DMS 273 (cell line): Measurements from ENCODE around the gene XRCC5.

Experiments
- DNase-seq: peaks from one replicate; lab custom pipeline; 2025; ENCODE audit not compliant: unreplicated experiment; lab: John Stamatoyannopoulos, UW

XRCC5 gene

DNA sequence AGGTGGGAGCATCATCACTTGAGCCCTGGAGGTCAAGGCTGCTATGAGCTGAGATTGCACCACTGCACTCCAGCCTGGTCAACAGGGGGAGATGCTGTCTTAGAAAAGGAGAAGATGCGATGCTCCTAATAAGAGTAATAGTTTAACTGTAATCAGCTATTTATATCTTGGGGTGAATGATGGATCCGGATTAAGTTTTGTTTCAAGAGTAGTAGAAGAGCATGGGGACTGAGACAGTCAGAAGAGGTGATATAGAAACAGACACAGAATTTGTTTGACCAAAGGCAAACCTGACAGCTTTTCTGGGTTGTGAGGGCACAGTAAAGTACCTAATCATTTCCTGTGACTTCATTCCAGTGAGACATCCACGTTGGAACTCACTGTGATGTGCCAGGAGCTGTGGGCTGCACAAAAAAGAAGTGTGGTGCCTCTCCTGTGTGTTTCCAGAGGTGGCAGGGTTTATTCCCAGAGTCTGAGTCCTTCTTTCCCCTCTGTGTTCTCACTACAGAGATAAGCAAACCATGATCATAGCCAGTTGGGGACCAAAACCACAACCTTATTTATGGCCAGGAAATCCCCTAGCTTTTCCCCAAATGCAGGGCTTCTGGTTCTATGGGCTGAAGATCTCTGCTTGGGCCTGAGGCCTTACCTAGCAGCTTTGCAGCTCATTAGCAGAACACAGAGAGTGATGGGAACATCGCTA lies 113.7 kb downstream of the XRCC5 start:
- peak; percentile 58 for DNase-seq

DNA sequence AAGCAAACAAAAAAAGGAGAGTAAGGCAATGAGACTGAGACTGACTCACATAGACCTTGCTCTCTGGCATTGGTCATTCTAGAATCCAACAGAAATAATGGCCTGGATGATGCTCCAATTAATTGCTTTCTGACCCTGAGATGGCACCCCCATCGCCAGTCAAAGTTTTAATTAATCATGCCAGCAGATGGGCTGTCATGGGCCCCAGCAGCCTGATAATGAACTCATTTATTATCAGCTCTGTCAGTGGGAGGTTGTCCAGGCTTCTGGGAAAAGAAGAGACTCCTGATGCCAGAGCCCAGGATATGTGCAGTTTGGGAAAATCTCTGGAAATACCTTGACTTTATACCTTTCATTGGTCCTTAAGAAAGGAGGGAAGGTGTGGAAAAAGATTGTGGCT lies 115.2 kb downstream of the XRCC5 start:
- DNase-seq: peak; percentile 21

DNA sequence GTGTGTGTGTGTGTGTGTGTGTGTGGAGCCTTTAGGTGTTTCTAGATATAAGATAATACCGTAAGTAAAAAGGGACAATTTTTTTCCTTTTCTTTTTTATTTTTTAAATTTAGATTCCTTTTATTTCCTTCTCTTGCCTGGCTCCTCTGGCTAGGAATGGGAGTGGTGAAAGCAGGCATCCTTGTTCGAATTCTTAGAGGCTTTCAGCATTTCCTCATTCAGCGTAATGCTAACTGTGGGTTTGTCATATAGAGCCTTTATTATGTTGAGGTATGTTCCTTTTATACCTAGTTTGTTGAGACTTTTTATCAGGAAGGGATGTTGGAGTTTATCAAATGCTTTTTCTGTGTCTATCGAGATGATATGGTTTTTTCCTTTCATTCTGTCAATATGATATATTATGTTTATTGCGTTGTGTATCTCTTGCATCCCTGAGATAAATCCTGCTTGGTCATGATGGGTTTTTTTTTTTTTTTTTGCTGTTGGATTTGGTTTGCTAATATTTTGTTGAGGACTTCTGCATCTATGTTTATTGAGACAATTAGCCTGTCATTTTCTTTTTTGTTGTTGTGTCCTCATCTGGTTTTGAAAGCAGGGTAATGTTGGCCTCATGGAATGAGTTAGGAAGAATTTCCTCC lies 120.2 kb downstream of the XRCC5 start:
- no peak for DNase-seq

GRCh38 chr2:216231867-216232266 lies 122.7 kb downstream of the XRCC5 start:
- DNase-seq: no peak

DNA sequence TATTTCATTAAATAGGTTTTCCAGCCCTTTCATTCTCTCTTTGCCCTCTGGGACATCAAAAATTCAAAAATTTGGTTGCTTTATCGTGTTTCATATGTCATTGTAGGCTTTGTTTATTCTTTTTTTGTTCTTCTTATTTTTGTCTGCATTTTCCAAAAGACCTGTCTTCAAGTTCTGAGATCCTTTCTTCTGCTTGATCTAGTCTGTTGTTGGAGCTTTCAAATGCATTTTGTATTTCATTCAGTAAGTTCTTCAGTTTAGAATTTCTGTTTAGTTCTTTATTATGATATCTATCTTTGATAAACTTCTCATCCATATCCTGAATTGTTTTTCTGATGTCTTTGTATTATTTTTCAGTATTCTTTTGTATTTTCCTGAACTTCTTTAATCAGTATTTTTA lies 123.6 kb downstream of the XRCC5 start:
- DNase-seq: no peak

- no peak for DNase-seq
These were observed 124.3 kb downstream of the XRCC5 start for GRCh38 chr2:216233281-216233995.

GRCh38 chr2:216234106-216234505 lies 125.0 kb downstream of the XRCC5 start:
- DNase-seq: no peak

GRCh38 chr2:216235462-216235861 lies 126.3 kb downstream of the XRCC5 start:
- DNase-seq: no peak

DNA sequence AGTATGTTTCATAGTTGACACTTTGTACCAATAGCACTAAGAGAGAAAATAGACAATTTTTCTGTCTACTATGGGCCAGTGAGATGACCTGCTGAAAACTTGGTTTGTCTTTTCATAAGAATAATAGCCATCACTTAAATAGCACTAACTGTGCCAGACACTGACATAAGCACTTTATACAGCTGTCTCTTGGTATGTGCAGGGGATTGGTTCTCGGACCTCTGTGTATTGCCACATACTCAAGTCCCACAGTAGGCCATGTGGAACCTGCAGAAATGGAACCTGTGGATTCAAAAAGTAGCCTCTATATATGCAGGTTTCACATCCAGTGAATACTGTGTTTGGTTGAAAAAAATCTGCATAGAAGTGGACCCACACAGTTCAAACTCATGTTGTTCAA lies 126.7 kb downstream of the XRCC5 start:
- DNase-seq: no peak

DNA sequence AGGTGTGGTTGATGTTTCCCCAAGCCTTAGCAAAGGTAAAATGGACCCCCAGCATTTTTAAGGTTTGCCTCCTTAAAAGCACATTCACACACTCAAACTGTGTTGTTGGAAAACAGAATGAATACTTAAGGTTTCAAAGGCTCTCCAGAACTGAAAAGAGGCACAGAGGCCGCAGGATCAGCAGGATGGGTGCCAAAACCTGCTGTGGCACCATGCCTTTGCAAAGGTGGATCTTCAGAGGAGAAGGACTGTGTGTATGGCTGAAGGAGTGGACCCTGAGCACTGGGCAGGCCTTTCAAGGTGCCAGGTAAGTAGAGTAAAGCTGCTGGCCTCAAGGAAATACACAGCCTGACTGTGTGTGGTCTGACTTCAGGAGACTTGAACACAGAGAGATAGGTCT lies 127.3 kb downstream of the XRCC5 start:
- no peak for DNase-seq

DNA sequence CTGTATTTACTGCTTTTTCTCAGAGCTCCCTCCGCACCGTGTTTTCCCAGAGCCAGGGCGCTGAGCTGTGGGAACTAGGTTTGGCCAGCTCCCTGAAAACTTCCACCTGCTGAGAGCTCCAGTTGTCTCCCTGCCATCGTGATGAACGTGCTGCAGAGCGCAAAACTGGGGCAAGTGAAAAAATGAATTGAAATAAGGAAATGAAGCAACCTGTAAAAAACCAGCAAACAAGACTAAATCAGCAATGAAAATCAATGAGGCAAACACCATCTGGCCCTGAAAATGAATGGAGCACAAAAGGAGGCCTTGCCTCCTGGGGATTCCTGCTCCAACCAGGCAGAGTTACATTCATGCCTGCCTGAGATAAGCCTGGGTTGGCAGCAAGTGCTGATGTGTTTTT lies 133.2 kb downstream of the XRCC5 start:
- peak; percentile 78 for DNase-seq

GRCh38 chr2:216243026-216243425 lies 133.9 kb downstream of the XRCC5 start:
- DNase-seq: no peak

DNA sequence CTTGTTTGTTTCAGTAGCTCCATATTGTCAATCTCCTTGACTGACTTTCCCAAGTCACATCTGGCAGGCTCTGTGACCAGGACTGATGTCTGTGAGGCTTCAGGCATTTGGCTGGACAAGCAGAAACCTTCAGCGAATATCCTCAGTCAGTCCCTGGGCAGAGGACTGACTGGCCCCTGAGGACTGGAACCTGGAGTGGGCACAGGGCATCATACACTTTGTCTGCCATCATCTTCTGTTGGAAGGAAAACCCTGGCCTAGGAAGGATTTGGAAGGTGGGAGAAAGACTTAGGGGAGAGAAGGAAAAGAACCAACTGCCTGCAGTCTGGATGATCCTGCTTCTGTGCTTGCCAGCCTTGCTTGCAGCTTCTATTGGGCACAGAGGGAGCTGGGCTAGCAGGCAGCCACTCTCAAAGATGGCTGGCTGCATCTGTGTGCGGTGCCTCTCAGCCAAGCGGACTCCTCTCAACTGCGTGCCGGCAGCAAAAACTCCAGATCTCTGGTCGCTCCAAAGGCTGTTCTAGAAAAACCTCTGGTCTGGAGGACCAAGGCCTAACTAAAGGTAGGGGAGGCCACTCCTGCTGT lies 136.3 kb downstream of the XRCC5 start:
- no peak for DNase-seq

- DNase-seq: no peak
These were observed 137.6 kb downstream of the XRCC5 start for GRCh38 chr2:216246766-216247165.
